Inflammatory macrophage treated with lipopolysaccharide for 1 hour (primary cell): ENCODE results near the gene PPP2R5D.
"Not testable (repeated sequence)": the region's sequence is repeated elsewhere in the genome, so short reads cannot be mapped to it uniquely, and the experiment has no call there.

Source experiments
- DNase-seq, 2 donors: peaks; one replicate each; pipeline ENCODE4 v3.0.0-alpha.2; 2020 to 2022

PPP2R5D gene

DNA sequence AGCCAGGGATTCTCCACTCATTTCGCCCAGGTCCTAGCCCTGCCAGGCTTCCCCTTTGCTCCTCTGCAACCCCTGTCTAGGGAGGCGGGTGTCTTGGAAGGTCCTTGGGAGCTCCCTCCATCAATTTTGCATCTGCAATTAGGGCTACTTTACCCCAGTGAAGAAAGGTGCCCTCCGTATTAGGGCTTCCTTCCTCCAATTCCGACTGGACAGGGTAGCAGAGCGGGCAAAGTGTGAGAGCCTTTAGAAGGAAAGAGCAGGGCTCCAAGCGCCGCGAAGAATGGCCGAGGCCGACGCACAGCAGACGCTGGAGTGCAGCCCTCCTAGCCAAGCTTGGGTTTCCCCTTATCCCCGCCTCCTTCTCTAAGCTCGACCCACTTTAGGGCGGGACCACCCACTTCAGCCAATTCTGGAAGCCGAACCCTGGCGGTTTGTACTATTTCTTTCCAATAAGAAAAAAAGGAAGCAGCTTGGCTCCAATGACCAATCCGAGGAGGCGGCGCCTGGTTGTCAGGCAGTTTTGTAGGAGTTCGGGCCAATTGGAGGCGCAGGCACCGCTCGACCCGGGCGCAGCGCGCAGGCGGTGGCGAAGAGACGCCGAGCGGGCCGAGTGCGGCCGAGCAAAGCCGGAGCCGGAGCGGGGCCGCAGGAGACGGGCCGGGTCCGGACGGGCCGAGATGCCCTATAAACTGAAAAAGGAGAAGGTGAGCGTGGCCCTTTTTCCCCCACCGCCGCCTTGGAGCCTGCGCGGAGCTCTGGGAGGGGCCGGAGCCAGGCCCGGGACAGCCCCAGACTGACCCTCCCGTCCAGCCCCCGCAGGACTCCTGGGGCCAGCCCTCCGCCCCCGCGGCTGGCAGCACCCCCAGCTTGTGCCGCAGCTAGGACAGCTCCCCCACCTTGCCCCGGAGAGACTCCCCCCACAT is at the start of gene PPP2R5D:
PPP2R5D (plus strand) TSS at position 570 of the 923 bp plus-strand sequence; CDS start at position 678, 108 bp downstream.
- DNase-seq = peak; percentile 98 to 99

DNA sequence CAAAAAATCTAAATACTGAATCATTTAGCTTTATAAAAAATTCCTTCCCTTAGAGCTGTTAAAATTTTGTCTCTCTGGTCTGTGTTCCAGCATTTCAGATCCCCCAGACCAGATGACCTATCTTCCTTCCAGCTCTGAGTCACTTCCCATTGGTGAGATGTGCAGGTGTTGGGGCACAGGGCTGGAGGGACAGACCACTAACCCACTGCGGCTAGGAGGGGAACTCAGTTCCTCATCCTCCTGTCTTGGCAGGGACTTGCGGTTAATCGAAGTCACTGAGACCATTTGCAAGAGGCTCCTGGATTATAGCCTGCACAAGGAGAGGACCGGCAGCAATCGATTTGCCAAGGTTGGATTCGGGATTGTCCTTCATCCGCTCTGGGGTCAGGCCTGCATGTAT is 49.0 kb upstream of the PPP2R5D start:
- DNase-seq = no peak

DNA sequence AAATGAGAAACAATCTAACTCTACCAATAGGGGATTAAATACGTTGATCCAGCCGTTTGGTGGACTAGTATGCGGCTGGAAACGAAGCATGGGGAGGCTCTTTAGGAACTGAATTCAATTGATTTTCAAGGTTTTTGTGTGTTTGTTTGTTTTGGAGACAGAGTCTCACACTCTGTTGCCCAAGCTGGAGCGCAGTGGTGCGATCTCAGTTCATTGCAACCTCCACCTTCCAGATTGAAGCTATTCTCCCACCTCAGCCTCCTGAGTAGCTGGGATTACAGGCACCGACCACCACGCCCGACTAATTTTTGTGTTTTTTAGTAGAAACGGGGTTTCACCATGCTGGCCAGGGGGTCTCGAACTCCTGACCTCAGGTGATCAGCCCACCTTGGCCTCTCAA is 48.0 kb upstream of the PPP2R5D start:
- DNase-seq = no peak

DNA sequence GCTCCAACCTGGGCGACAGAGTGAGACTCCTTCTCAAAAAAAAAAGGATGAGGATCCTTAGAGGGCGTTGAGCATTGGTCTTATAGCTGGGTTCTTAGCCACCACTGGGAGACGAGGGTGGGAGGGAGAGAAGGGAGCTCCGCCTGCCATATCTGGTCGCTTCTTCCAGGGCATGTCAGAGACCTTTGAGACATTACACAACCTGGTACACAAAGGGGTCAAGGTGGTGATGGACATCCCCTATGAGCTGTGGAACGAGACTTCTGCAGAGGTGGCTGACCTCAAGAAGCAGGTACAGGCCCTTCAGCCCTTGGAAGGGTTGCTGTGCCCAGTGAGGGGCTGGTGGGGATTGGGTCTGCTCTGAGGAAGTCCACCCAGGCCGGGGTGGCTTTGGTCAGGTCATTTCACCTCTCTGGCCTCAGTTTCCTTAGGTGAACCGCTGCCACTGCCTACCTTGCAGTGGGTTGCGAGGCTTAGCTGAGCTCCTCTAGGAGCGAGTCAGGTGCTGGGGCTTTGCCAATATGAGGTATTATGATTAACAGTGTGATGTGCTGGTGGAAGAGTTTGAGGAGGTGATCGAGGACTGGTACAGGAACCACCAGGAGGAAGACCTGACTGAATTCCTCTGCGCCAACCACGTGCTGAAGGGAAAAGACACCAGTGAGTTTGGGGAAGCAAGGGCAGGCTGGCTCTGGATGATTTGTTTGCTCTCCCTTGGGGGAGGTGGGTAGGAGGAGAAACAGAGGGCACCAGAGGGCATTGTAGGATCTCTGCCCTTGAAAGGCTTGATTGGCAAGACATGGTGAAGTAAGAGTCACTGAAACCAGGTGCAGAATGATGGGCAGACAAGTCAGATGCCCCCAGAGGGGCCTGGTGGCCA is 46.6 kb upstream of the PPP2R5D start:
- no peak for DNase-seq

DNA sequence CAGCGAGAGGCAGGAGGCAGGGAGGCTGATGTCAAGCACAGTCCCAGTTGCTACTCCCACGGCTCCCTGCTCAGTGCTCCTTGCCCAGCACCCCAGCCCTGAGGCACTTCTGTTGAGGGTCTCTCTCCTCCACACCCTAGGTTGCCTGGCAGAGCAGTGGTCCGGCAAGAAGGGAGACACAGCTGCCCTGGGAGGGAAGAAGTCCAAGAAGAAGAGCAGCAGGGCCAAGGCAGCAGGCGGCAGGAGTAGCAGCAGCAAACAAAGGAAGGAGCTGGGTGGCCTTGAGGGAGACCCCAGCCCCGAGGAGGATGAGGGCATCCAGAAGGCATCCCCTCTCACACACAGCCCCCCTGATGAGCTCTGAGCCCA is 46.0 kb upstream of the PPP2R5D start:
- DNase-seq = no peak

DNA sequence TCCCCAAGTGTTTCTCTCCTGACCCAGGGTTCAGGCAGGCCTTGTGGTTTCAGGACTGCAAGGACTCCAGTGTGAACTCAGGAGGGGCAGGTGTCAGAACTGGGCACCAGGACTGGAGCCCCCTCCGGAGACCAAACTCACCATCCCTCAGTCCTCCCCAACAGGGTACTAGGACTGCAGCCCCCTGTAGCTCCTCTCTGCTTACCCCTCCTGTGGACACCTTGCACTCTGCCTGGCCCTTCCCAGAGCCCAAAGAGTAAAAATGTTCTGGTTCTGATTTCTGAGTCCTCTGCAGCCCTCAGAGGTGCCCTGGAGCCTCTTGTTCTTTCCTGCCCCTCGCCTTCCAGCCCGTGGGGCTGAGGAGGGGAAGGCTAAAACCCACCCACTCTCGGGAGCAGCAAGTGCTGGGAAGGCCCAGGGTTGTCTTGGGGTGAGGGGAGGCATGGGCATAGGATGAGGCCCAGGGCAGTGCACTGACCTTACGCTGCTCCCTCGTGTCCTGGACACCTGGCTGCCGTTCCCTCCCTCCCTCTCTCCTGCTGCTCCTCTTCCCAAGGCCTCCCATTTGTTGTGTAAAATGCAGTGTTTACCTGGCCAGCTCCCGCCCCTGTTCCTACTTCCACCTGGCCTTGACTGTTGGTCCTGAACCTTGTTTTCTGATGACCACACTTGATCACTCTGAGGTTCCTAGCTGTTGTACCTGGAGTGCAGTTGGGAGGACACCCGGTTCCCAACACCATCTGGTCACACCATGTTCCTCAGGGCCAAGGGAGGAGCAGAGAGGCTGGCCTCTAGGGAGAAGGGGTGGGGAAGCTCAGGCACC is 45.2 kb upstream of the PPP2R5D start:
- no peak for DNase-seq

DNA sequence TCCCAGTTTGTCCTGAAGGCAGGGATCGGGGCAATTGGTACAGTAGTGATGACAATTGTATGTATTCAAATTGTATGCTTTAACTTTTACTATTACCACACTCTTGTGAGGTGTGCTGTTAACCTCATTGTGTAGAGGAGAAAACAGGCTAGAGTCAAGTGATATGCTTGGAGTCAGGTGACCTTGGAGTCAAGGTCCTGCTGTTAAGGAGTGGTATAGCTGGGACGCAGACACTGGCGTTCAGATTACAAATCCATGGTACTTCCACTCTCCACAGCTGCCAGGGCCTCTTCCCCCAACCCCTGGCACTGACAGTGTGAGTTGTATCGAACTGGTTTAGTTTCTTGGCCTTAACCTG is 44.6 kb upstream of the PPP2R5D start:
- DNase-seq = no peak

DNA sequence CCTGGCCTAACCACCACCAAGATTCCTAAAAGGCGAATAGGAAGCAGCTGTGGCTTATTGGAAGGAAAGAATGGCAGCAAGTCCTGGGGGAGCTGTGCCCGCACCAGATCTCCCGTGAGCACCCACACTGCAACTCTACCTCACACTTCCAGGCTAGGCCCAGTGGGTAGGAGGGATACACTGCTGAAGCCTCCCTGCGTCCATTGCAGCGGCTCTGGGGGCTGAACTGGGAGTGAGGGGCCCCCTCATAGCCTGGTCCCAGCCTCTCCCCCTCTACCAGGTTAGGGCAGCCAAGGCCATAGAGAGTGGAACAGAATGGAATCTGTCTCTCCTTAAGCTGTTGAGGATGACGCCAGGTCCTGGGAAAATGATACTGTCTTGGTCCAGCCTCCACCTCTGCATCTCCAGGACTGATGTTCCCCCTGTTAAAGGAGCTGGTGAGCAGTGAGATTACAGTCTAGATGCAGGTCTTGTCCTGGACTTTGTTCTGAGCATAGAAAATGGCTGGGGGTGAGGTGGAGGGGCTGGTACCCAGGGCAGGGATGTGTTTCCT is 43.8 kb upstream of the PPP2R5D start:
- DNase-seq = no peak

DNA sequence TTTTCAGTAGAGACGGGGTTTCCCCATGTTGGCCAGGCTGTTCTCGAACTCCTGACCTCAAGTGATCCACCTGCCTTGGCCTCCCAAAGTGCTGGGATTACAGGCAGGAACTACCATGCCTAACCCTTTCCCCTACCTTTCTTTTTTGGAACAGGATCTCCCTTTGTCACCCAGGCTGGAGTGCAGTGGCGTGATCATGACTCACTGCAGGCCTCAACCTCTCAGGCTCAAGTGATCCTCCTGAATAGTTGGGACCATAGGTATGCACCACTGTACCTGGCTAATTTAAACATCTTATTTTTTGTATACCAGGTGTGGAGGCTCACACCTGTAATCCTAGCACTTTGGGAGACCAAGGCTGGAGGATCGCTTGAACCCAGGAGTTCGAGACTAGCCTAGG is 43.0 kb upstream of the PPP2R5D start:
- DNase-seq = not testable (repeated sequence)

DNA sequence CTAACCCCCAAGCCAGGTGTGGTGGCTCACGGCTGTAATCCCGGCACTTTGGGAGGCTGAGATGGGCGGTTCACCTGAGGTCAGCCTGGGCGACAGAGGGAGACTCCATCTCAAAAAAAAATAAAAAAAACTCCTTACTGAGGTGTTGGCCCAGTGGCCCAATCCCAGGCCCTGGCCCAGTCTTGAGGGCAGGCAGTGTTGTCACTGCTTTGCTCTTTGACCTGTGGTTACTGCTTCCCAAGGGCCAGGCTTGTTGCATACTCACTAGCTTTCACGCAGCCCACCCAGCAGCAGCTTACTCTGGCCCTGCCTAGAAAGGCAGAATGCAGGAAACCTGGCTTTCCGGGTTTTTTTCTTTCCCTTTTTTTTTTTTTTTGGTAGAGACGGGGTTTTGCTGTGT is 41.9 kb upstream of the PPP2R5D start:
- no peak for DNase-seq

DNA sequence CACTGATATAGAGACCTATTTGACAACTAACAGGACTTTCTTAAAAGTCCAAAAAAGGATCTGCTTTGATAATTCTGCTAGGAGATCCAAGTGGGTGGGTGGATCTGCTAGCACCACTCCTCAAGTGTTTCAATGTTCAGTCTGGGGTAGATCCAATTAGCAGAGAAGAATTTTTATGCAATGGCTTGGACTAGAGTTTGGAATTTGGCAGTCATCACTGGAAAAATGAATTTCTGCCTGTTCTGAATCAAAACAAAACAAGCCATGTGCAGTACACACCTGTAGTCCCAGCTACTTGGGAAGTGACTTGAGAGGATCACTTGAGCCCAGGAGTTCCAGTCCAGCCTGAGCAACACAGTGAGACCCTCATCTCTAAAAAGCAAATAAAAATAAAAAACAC is 36.4 kb upstream of the PPP2R5D start:
- no peak for DNase-seq

DNA sequence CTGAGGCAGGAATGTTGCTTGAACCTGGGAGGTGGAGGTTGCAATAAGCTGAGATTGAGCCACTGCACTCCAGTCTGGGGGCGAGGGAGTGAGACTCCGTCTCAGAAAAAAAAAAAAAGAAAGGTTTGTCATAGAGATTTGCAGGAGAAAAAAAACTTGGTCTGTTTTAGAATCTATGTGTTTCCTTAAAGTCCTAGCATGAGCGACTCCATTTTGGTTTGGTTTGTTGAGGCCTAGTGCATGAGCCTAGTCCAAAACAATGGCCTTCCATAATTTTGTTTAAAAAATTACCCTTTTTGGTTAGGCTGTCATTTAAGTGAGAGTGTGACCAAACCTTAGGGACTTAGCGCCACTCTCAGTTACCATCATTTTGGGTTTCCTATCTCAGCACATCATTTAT is 32.0 kb upstream of the PPP2R5D start:
- no peak for DNase-seq

DNA sequence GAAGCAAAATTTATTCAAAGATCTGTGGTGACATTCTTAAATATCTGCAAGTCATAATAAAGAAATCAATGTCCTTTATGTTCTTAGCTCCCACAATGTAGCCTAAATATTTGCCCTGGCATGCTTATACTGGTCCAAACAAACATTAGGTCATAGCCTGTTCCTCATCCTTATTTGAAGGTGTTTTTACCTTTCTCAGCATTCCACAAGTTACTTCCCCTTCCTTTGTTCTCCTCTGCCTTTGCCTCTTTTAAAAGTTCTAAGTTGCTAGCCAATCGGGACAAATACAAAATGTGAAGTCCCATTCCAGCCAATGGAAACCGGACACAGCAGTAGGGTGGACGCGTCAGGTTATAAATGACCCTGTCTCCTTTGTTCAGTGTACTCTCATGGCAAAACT is 30.0 kb upstream of the PPP2R5D start:
- not testable (repeated sequence) for DNase-seq

DNA sequence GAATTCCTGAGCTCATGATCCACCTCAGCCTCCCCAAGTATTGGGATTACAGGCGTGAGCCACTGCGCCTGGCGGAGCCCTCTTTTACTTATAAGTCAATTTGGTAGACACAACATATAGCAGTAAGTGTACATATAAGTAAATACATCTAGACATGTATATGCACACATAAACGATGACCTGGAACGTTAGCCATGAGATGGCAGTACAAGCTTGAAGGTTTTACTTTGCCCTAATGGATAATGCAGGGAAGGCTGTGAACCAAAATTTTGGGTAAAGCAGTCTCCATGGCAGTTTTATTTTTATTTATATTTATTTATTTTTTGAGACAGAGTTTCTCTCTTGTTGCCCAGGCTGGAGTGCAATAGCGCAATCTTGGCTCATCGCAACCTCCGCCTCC is 26.2 kb upstream of the PPP2R5D start:
- no peak for DNase-seq

DNA sequence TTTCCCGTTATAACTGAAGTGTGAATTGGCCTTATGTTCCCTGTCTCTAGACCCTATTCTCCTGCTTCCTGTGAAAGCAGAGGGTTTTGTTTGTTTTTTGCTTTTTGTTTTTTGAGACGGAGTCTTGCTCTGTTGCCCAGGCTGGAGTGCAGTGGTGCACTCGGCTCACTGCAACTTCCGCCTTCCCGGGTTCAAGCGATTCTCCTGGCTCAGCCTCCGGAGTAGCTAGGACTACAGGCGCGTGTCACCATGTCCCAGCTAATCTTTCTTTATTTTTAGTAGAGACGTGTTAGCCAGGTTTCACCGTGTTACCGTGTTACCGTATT is 24.5 kb upstream of the PPP2R5D start:
- DNase-seq = no peak

DNA sequence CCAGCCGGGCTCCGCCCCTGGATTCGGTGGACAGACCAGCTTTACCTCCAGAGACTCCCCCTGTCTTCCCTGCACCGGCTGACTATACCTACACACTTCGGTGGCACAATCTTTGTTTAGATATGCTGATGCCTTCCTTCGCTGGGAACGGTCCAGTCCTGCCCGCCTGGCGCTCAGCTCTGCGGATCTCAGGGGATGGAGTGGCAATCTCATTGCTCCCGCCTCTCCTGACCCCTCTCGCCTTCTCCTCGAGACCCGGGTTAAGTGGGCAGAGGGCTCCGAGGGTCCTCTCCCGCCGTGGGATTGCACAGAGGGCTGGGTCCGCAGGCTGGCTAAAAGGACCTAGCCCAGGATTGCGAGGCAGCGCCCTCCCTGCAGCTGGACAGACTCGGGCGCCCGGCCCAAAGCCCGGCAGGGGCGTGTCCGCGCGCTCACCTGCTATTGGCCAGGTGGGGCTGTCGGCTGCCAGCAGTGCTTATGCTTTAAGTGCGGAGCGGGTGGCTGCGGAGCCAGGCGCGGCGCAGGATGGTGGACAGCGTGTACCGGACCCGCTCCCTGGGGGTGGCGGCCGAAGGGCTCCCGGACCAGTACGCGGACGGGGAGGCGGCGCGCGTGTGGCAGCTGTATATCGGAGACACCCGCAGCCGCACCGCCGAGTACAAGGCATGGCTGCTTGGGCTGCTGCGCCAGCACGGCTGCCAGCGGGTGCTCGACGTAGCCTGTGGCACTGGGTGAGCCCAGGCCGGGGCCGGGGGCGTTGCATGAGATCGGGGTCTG is 23.9 kb upstream of the PPP2R5D start, which contains the start of gene GNMT:
GNMT (plus strand) TSS at position 512 of the 777 bp plus-strand sequence; CDS start at position 526, 14 bp downstream.
- no peak for DNase-seq

DNA sequence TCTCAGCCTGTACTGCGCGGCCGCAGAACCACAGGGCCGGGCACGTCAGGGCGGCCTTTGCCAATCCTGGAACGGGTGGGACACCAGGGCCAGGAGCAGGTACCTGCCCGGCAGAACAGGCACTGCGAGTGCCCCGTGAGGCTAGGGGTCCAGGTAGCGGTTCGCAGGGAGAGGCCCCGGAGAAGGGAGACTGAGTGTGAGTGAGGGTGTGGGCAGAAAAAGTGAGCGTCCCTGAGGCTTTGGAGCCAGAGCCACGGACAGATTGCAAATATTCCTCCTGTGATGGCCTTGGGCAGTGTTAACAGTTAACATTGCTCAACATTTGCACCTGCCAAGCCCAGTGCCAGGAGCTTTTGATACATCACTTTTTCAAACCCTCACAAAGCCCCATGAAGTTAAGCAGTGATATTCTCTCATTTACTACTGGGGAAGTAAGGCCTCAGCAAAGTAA is 23.3 kb upstream of the PPP2R5D start:
- DNase-seq = no peak

DNA sequence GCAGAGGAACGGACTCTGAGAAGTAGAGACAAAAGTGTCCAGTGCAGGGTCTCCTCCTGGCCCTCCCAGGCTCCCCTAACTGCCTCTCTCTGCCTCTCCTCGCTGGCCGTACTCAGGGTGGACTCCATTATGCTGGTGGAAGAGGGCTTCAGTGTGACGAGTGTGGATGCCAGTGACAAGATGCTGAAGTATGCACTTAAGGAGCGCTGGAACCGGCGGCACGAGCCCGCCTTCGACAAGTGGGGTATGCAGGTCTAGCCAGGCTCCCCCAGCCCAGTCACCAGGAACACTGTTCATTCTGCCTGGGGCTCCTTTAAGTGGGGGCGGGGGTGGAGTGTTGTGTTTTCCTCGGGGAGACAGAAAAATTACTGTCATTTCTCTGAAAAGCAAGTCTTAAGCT is 22.3 kb upstream of the PPP2R5D start:
- no peak for DNase-seq

DNA sequence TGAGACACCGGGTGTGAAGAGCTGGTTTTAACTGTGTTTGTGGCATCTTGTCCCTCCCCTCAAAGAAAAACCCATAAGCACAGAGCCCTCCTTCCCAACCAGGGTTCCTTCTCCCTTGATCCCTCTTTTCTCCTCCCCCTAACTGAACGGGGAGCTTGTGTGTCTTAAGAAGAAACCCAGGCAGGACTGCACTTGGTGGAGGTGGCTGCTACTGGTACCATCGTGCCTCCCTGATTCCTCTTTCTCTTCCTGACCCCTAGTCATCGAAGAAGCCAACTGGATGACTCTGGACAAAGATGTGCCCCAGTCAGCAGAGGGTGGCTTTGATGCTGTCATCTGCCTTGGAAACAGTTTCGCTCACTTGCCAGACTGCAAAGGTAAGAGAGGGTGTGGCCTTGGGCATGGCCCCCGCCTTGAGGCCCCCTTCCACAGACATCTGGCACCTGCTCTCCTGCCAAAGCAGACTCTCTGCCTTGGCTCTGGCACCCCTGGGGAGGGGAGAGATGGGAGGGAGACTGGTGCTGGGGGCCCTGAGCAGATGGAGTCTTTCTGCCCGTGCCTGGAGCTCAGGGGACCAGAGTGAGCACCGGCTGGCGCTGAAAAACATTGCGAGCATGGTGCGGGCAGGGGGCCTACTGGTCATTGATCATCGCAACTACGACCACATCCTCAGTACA is 21.7 kb upstream of the PPP2R5D start:
- no peak for DNase-seq

DNA sequence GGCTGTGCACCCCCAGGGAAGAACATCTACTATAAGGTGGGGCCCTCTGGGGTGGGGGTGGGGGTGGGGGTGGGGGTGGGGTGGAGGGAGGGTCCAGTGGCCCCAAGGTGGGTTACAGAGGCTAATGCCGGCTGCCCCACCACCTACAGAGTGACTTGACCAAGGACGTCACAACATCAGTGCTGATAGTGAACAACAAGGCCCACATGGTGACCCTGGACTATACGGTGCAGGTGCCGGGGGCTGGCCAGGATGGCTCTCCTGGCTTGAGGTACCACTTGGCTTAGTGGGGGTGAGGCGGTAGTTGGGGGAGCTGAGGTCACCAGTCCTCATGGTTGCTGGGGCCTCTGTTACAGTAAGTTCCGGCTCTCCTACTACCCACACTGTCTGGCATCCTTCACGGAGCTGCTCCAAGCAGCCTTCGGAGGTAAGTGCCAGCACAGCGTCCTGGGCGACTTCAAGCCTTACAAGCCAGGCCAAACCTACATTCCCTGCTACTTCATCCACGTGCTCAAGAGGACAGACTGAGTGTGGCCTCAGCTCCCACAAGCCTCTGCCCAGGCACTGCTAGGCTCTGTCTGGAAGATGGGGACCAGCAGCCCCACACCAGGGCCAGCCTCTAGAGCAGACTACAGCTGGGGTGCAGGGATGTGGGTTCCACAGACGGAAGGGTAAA is 21.1 kb upstream of the PPP2R5D start:
- no peak for DNase-seq
